Fibroblast of skin of scalp (primary cell): ENCODE results near the gene FRMPD3.

ENCODE experiments used
- DNase-seq: peaks from one replicate; pipeline ENCODE4 v3.0.0-alpha.2; 2013

The FRMPD3 gene

GRCh38 chrX:107480272-107480671 is 30.8 kb downstream of the FRMPD3 start:
- no peak for DNase-seq

DNA sequence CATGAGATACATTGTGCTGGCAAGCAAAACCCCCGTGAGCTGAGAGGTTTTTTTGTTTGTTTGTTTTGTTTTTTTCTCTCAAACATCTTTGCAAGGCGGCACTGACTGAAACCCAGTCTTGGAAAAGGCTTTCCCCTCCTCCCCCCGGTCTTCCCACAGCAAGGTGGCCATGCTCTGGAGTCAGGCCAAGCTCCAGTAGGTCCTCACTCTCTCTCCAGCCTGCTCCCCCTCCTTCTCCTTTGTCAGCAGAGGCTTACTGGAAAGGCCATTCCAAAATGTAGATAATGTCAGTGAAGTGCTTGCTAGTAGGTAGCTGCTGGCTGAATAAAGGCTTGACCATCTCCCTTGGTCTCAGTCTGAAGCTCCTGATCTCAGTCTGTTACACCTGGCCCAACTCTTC is 32.6 kb downstream of the FRMPD3 start:
- DNase-seq = no peak

DNA sequence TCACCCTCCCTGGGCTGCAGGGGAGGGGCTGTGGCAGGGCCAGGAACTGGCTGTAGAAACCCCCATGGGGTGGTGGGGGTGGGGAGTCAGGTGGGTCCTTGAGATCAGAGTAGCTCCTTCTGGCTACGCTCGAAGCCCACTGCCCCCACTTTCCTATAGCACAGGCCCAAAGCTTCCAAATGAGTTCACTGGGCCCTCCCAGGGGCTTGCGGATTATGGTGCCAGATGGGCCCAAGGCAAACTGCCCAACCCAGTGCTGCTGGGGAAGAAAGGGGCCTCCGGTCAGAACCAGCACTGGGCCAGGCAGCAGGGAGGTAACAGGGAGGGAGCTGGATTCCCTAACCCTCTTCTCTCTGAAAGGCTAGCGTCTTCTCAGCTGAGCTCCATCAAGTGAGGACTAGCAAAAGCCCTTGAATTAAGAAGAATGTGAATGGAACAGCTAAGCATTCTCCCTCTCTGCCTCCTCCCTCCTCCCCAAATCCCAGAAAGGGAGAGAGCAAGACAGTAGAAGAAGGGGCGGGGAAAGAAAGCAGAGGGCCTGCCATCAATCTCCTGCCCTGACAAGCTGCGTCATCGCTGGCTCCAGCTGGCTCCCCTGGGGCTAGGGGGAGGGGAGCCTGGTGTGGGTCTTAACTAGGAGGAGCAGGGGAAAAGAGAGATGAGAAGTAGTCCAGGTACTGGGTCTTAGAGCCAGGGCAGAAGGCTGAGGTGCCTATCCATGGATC is 34.7 kb downstream of the FRMPD3 start:
- DNase-seq = peak; percentile 49

- DNase-seq = peak; percentile 18
Observed at GRCh38 chrX:107485013-107485412, 35.6 kb downstream of the FRMPD3 start.

DNA sequence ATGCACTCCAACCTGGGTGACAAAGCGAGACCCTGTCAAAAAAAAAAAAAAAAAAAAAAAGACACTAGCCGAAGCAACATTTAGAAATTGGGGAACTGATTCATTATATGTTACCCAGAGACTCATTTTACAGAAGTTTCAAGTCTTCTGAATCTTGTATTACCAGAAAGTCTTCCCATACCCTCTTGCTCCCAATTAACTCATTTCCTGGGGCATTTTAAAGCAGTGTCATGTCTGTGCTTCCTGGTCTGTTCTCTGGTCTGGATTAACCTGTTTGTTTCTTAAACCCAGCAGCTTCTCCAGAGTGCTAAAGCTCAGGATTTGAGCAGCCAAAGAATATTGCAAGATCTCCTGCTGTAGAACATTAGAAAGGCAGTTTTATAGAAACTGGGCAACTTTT is 43.7 kb downstream of the FRMPD3 start:
- no peak for DNase-seq

DNA sequence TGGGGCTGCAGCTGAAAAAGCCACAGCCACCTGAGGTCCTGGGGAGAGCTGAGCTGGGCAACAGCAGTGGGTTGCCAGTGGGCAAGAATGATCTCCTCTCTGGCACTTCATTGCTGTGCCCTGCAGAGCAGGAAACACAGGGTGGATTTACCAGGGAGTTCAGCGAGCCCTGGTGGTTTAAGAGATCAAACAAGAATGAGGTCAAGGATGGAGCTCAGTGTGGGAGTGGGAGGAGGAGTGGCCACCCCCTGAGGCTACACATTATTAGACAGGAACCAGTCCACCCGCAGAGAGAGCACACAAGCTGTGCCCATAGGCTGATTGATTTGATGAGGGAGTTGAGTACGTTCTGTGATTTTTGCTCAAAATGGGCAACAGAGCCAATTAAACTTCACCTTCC is 47.3 kb downstream of the FRMPD3 start:
- DNase-seq = no peak
